MM.1S (cell line): ENCODE data around the gene ARHGEF7.

ENCODE experiments used
- DNase-seq: peaks from one replicate; pipeline ENCODE4 v3.0.0-alpha.2; 2015
- H2AFZ ChIP-seq: fragments of 300-600 bp; sonication (generic); 2 replicates; pipeline ENCODE4 v1.6.0; 2016; ENCODE audit warnings: antibody characterized with exemption, low read length
- H3F3A ChIP-seq: fragments of 300-600 bp; sonication (generic); 2 replicates; pipeline ENCODE4 v1.6.1; 2016; ENCODE audit warnings: mild to moderate bottlenecking, antibody characterized with exemption, low read length, moderate library complexity, mixed read lengths; ENCODE audit not compliant: insufficient read depth
- H3K27ac ChIP-seq: fragments of 300-600 bp; sonication (generic); 2 replicates; pipeline ENCODE4 v1.5.1; 2016; ENCODE audit warnings: mild to moderate bottlenecking, low read length
- H3K27me3 ChIP-seq: fragments of 300-600 bp; sonication (generic); replicated peaks from 2 replicates; pipeline ENCODE4 v1.6.0; 2016; ENCODE audit warnings: low read length; ENCODE audit not compliant: insufficient read depth
- H3K36me3 ChIP-seq: fragments of 300-600 bp; sonication (generic); replicated peaks from 2 replicates; pipeline ENCODE4 v1.6.1; 2016; ENCODE audit warnings: mild to moderate bottlenecking, low read length, mixed read lengths; ENCODE audit not compliant: insufficient read depth
- H3K4me1 ChIP-seq: fragments of 300-600 bp; sonication (generic); 2 replicates; pipeline ENCODE4 v1.6.1; 2016; ENCODE audit warnings: low read length, mixed read lengths
- H3K4me2 ChIP-seq: fragments of 300-600 bp; sonication (generic); 2 replicates; pipeline ENCODE4 v1.6.0; 2016; ENCODE audit warnings: low read depth, low read length
- H3K4me3 ChIP-seq: fragments of 300-600 bp; sonication (generic); 2 replicates; pipeline ENCODE4 v1.5.1; 2016; ENCODE audit warnings: low read length, mixed read lengths
- H3K79me2 ChIP-seq: fragments of 300-600 bp; sonication (generic); 2 replicates; pipeline ENCODE4 v1.6.1; 2016; ENCODE audit warnings: mixed run types, low read length, mixed read lengths
- H3K9ac ChIP-seq: fragments of 300-600 bp; sonication (generic); 2 replicates; pipeline ENCODE4 v1.6.1; 2016; ENCODE audit warnings: low read length, mixed read lengths
- H3K9me2 ChIP-seq: fragments of 300-600 bp; sonication (generic); replicated peaks from 2 replicates; pipeline ENCODE4 v1.6.1; 2016; ENCODE audit warnings: mild to moderate bottlenecking, low read length, mixed read lengths; ENCODE audit not compliant: insufficient read depth
- H3K9me3 ChIP-seq: fragments of 300-600 bp; sonication (generic); replicated peaks from 2 replicates; pipeline ENCODE4 v1.6.1; 2016; ENCODE audit warnings: mild to moderate bottlenecking, low read length, mixed read lengths; ENCODE audit not compliant: insufficient read depth
- H4K20me1 ChIP-seq: fragments of 300-600 bp; sonication (generic); 2 replicates; pipeline ENCODE4 v1.6.1; 2016; ENCODE audit warnings: mild to moderate bottlenecking, low read length, moderate library complexity, mixed read lengths; ENCODE audit not compliant: insufficient read depth
- CTCF ChIP-seq: fragments of 300-600 bp; sonication (generic); IDR thresholded peaks from 2 replicates; pipeline ENCODE4 v1.5.1; 2016; ENCODE audit warnings: antibody characterized with exemption, low read length, mixed read lengths
- EZH2 ChIP-seq: fragments of 300-600 bp; sonication (generic); optimal IDR thresholded peaks from 2 replicates; pipeline ENCODE3; 2017; ENCODE audit warnings: low read depth, mild to moderate bottlenecking, antibody characterized with exemption, low read length, mixed read lengths
- EZH2phosphoT487 ChIP-seq: fragments of 300-600 bp; sonication (generic); IDR thresholded peaks from 2 replicates; pipeline ENCODE4 v1.6.1; 2018; ENCODE audit warnings: antibody characterized with exemption, low read length

ARHGEF7 gene

GRCh38 chr13:111095031-111095840 is 19.9 kb upstream of the ARHGEF7 start:
- no peaks in the 10 kb centered on the region for H3F3A ChIP-seq
- H2AFZ ChIP-seq = no peak overlapping the region
- no peaks in the 10 kb centered on the region for H3K36me3 ChIP-seq
- no peaks in the 10 kb centered on the region for H4K20me1 ChIP-seq
- H3K9me3 ChIP-seq = no peaks in the 10 kb centered on the region
- no peak overlapping the region for H3K4me3 ChIP-seq
- no peaks in the 10 kb centered on the region for H3K4me1 ChIP-seq
- no peak overlapping the region for H3K4me2 ChIP-seq
- no peak overlapping the region for H3K27ac ChIP-seq
- DNase-seq = no peak
- H3K79me2 ChIP-seq = no peaks in the 10 kb centered on the region
- H3K27me3 ChIP-seq = no peaks in the 10 kb centered on the region
- TF ChIP-seq EZH2 (no peak), CTCF (no peak), EZH2phosphoT487 (no peak)
- H3K9ac ChIP-seq = no peak overlapping the region
- no peaks in the 10 kb centered on the region for H3K9me2 ChIP-seq

GRCh38 chr13:111095911-111096501 is 19.1 kb upstream of the ARHGEF7 start:
- H3F3A ChIP-seq = no peaks in the 10 kb centered on the region
- H3K27ac ChIP-seq = no peak overlapping the region
- no peaks in the 10 kb centered on the region for H3K9me3 ChIP-seq
- no peak for TF ChIP-seq EZH2phosphoT487
- TF ChIP-seq CTCF = no peak
- TF ChIP-seq EZH2 = no peak
- H4K20me1 ChIP-seq = no peaks in the 10 kb centered on the region
- no peaks in the 10 kb centered on the region for H3K27me3 ChIP-seq
- no peaks in the 10 kb centered on the region for H3K36me3 ChIP-seq
- no peaks in the 10 kb centered on the region for H3K79me2 ChIP-seq
- no peak for DNase-seq
- H3K4me2 ChIP-seq = no peak overlapping the region
- no peaks in the 10 kb centered on the region for H3K9me2 ChIP-seq
- no peak overlapping the region for H2AFZ ChIP-seq
- H3K4me1 ChIP-seq = no peaks in the 10 kb centered on the region
- H3K4me3 ChIP-seq = no peak overlapping the region
- H3K9ac ChIP-seq = no peak overlapping the region

GRCh38 chr13:111099290-111099689 is 15.8 kb upstream of the ARHGEF7 start:
- TF ChIP-seq CTCF = no peak
- TF ChIP-seq EZH2phosphoT487 = no peak
- TF ChIP-seq EZH2 = no peak
- Histone ChIP-seq H3K27me3 (no peaks in the 10 kb centered on the region), H3K4me3 (no peak overlapping the region), H3K9ac (no peak overlapping the region), H3K79me2 (no peaks in the 10 kb centered on the region), H4K20me1 (no peaks in the 10 kb centered on the region), H3K4me1 (no peaks in the 10 kb centered on the region), H3K9me3 (no peaks in the 10 kb centered on the region), H3K4me2 (no peak overlapping the region), H2AFZ (no peak overlapping the region), H3K9me2 (no peaks in the 10 kb centered on the region), H3K27ac (no peak overlapping the region), H3F3A (no peaks in the 10 kb centered on the region), H3K36me3 (no peaks in the 10 kb centered on the region)
- no peak for DNase-seq
